Measurements from ENCODE around the gene DNAJC7. TPM values are rescaled to one million over a fixed set of nuclear protein-coding genes. Genes with fewer than 3 reads are reported as not detected.
"Not testable (repeated sequence)": the region's sequence is repeated elsewhere in the genome, so short reads cannot be mapped to it uniquely, and the experiment has no call there.

Gene DNAJC7
- total RNA-seq, 2 donors from 2014 or later = 119 to 137 TPM

GRCh38 chr17:42013740-42014139 is 3.5 kb downstream of the DNAJC7 start:
- not testable (repeated sequence) for DNase-seq (ENCODE audit: low spot score); ATAC-seq; H3K4me3 Mint-ChIP-seq; H3K27me3 Mint-ChIP-seq; H3K9me3 Mint-ChIP-seq; H3K36me3 Mint-ChIP-seq
- Mint-ChIP-seq H3K4me1 (ENCODE audit: low read depth in 2 of 2) (peaks cover 60 to 65% of the 10 kb centered on the region in 2 donors), H3K27ac (peak overlapping the region in 1 of 2 donors; percentile 25)

DNA sequence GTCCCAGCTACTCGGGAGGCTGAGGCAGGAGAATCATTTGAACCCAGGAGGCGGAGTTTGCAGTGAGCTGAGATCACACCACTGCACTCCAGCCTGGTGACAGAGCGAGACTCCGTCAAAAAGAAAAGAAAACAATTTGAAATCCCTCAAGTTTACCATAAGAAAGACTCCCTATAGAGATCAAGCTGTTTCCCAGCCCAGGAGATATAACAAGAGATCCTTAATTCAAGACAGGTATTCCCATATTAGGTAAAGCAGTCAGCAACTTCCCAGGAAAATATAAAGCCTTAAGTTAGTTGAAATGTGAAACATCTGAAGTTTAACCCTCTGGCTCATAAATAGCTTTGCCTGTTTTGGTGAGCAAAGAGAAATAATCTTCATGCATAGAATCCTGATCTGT is 4.9 kb downstream of the DNAJC7 start:
- DNase-seq (ENCODE audit: low spot score); H3K4me3 Mint-ChIP-seq; ATAC-seq; H3K9me3 Mint-ChIP-seq; H3K27ac Mint-ChIP-seq; H3K27me3 Mint-ChIP-seq; H3K36me3 Mint-ChIP-seq: not testable (repeated sequence)
- peaks cover 50 to 55% of the 10 kb centered on the region in 2 donors for H3K4me1 Mint-ChIP-seq (ENCODE audit: low read depth in 2 of 2)

- Mint-ChIP-seq H3K4me3 (no peak overlapping the region), H3K36me3 (no peaks in the 10 kb centered on the region), H3K27ac (no peak overlapping the region), H3K4me1 (ENCODE audit: low read depth in 2 of 2) (peaks cover 42 to 50% of the 10 kb centered on the region in 2 donors), H3K27me3 (no peaks in the 10 kb centered on the region), H3K9me3 (no peaks in the 10 kb centered on the region)
- DNase-seq (ENCODE audit: low spot score) (no peak), ATAC-seq (no peak)
Observed at GRCh38 chr17:42010898-42011516, 6.2 kb downstream of the DNAJC7 start.

GRCh38 chr17:42010266-42010680 is 7.0 kb downstream of the DNAJC7 start:
- not testable (repeated sequence) for DNase-seq (ENCODE audit: low spot score); H3K9me3 Mint-ChIP-seq; H3K4me3 Mint-ChIP-seq; H3K27me3 Mint-ChIP-seq; ATAC-seq; H3K36me3 Mint-ChIP-seq
- peak overlapping the region; percentile 21 to 41 for H3K27ac Mint-ChIP-seq
- peaks cover 38 to 45% of the 10 kb centered on the region in 2 donors for H3K4me1 Mint-ChIP-seq (ENCODE audit: low read depth in 2 of 2)

- no peak for ATAC-seq
- Mint-ChIP-seq H3K4me3 (no peak overlapping the region), H3K9me3 (no peaks in the 10 kb centered on the region), H3K27me3 (no peaks in the 10 kb centered on the region), H3K36me3 (no peaks in the 10 kb centered on the region), H3K4me1 (ENCODE audit: low read depth in 2 of 2) (peaks cover 38 to 50% of the 10 kb centered on the region in 2 donors), H3K27ac (no peak overlapping the region)
- no peak for DNase-seq (ENCODE audit: low spot score)
Observed at GRCh38 chr17:42009170-42009569, 8.1 kb downstream of the DNAJC7 start.

DNA sequence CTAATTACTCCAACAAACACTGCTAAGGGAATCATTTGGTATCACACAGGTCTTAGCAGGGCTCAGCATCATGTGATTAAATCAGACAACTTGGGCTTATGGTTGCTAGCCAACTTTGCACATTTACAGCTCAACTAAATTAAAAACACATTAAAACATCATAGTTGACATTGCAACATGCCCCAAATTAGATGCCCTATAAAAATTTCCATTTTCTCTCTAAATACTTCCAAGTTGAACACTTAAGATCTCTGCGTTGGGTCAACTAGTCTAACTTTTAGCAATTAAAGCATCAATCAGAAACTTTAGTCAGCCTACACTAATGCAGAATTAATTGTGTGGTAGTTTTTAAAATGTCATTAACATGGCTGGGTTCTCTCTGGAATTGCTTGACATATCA is 12.1 kb downstream of the DNAJC7 start:
- H3K36me3 Mint-ChIP-seq = peaks cover 9% of the 10 kb centered on the region
- no peaks in the 10 kb centered on the region for H3K9me3 Mint-ChIP-seq
- DNase-seq (ENCODE audit: low spot score) (no peak), ATAC-seq (no peak)
- H3K27me3 Mint-ChIP-seq = no peaks in the 10 kb centered on the region
- peaks cover 33 to 39% of the 10 kb centered on the region in 2 donors for H3K4me1 Mint-ChIP-seq (ENCODE audit: low read depth in 2 of 2)
- H3K4me3 Mint-ChIP-seq = no peak overlapping the region
- no peak overlapping the region for H3K27ac Mint-ChIP-seq

DNA sequence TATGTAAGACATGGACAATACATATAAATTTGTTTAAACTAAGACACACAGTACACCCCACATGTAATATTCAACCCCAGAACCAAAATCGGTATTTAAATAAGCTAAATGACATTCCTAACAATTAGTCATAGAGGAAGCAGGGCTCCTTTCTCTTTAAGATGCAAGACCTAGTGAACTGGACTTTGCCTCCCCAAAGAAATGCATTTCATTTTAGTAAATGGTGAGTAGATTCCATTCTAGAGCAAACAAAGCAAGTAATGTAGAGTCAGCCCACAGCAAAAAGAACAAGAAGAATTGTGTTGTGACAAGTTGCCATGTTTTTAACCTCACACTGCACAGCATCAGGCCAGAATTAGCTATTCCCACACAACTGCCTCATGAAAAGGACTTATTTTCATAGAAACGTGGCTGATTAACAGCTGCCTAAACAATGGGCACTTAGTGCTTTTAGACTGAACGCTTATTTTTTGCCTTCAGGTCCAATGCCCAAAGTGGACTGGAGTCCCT is 14.4 kb downstream of the DNAJC7 start:
- no peaks in the 10 kb centered on the region for H3K27me3 Mint-ChIP-seq
- peaks cover 22 to 27% of the 10 kb centered on the region in 2 donors for H3K4me1 Mint-ChIP-seq (ENCODE audit: low read depth in 2 of 2)
- no peak overlapping the region for H3K4me3 Mint-ChIP-seq
- no peak for ATAC-seq
- no peaks in the 10 kb centered on the region for H3K9me3 Mint-ChIP-seq
- peaks cover 15% of the 10 kb centered on the region for H3K36me3 Mint-ChIP-seq
- H3K27ac Mint-ChIP-seq = no peak overlapping the region
- DNase-seq (ENCODE audit: low spot score) = no peak

DNA sequence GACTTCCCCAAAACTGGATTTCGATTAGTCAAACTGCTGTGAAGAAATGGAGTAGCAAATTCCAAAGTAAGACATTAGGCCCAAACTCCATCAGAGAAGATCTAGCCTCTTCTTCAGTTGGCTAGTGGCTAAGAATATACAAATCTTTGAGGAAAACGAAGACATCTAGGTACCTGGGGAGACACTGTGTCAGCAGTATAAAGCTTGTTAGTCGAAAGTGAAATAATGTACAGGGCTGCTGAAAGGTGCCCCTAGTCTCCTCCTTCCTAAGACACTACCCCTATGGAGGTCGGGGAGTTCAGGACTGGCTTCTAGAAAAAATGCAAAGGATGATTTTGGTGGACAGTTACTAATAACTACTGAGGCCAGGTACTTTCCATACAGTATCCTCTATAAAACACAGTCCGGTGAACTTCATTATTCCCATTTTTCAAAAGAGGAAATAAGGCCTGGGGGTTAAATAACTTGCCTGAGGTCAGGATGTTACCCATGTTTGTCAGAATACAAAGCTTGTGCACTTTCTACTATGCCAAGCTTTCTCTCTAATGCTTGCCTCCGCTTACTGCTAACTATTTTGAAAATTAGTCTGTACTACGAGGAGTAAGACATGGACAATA is 15.0 kb downstream of the DNAJC7 start:
- ATAC-seq (no peak), DNase-seq (ENCODE audit: low spot score) (no peak)
- peaks cover 15% of the 10 kb centered on the region for H3K36me3 Mint-ChIP-seq
- H3K9me3 Mint-ChIP-seq = no peaks in the 10 kb centered on the region
- no peak overlapping the region for H3K4me3 Mint-ChIP-seq
- H3K4me1 Mint-ChIP-seq (ENCODE audit: low read depth in 2 of 2) = peaks cover 22 to 26% of the 10 kb centered on the region in 2 donors
- H3K27me3 Mint-ChIP-seq = no peaks in the 10 kb centered on the region
- no peak overlapping the region for H3K27ac Mint-ChIP-seq

DNA sequence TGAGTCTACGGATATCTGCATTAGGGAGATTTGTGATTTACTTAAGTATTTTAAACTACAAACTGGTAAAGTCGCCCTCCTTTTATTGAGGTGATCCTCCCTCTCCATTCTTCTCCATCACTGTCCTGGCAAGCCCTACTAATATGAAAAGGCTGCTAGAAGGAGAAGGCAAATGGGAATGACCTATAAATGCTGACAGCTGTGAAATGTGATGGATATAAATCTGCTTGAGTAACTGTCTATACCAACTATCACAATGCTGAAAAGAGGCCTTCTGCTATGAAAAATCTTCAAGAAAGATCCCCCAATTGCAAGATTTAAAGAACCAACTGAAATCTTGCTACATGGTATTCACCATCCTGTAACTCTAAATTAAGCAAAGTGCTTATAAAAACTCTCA is 15.5 kb downstream of the DNAJC7 start:
- no peaks in the 10 kb centered on the region for H3K9me3 Mint-ChIP-seq
- no peak overlapping the region for H3K4me3 Mint-ChIP-seq
- H3K27me3 Mint-ChIP-seq = no peaks in the 10 kb centered on the region
- H3K36me3 Mint-ChIP-seq = peaks cover 15% of the 10 kb centered on the region
- no peak for DNase-seq (ENCODE audit: low spot score)
- H3K4me1 Mint-ChIP-seq (ENCODE audit: low read depth in 2 of 2) = peaks cover 22% of the 10 kb centered on the region in 2 donors
- H3K27ac Mint-ChIP-seq = no peak overlapping the region
- no peak for ATAC-seq

- H3K27ac Mint-ChIP-seq = no peak overlapping the region
Observed at GRCh38 chr17:42000413-42001133, 16.7 kb downstream of the DNAJC7 start.

GRCh38 chr17:41998497-41998896 is 18.7 kb downstream of the DNAJC7 start:
- no peaks in the 10 kb centered on the region for H3K9me3 Mint-ChIP-seq
- ATAC-seq = no peak
- no peak overlapping the region for H3K4me3 Mint-ChIP-seq
- DNase-seq (ENCODE audit: low spot score) = no peak
- H3K36me3 Mint-ChIP-seq = peaks cover 19% of the 10 kb centered on the region
- no peaks in the 10 kb centered on the region for H3K27me3 Mint-ChIP-seq
- no peak overlapping the region for H3K27ac Mint-ChIP-seq
- H3K4me1 Mint-ChIP-seq (ENCODE audit: low read depth in 2 of 2) = peaks cover 11 to 19% of the 10 kb centered on the region in 2 donors

More at GRCh38 chr17:42000413-42001133, 16.7 kb downstream of the DNAJC7 start:
- H3K4me1 Mint-ChIP-seq (ENCODE audit: low read depth in 2 of 2) = peaks cover 22 to 24% of the 10 kb centered on the region in 2 donors
- H3K4me3 Mint-ChIP-seq = no peak overlapping the region
- H3K27me3 Mint-ChIP-seq = no peaks in the 10 kb centered on the region
- ATAC-seq = no peak
- no peak for DNase-seq (ENCODE audit: low spot score)
- H3K9me3 Mint-ChIP-seq = no peaks in the 10 kb centered on the region
- H3K36me3 Mint-ChIP-seq = peaks cover 19% of the 10 kb centered on the region

GRCh38 chr17:41996855-41997164 is 20.4 kb downstream of the DNAJC7 start:
- H3K4me1 Mint-ChIP-seq (ENCODE audit: low read depth in 2 of 2) = peaks cover 0 to 9% of the 10 kb centered on the region in 2 donors

DNA sequence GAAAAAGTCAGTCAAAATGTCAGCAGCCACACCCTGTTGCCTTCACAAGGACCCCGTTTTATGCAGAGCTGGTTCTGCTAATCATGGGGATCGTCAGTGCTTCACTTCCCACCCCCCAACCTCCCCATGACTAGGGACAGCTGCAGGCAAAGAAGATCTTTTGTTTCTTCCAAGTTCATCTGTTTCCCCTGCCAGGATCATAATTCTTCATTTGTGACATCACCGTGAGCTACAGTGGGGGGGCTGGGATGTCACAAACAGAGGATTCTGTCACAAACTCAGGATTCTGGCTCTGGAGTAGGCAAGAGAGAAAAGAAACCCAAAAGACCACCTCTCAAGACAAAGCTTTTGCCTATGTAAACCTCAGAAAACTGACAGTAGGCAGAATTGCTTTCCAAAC is 24.7 kb downstream of the DNAJC7 start:
- H3K36me3 Mint-ChIP-seq = peaks cover 24% of the 10 kb centered on the region
- H3K27ac Mint-ChIP-seq = no peak overlapping the region
- H3K9me3 Mint-ChIP-seq = no peaks in the 10 kb centered on the region
- no peaks in the 10 kb centered on the region for H3K27me3 Mint-ChIP-seq
- ATAC-seq (no peak), DNase-seq (ENCODE audit: low spot score) (no peak)
- peaks cover 13 to 15% of the 10 kb centered on the region in 2 donors for H3K4me1 Mint-ChIP-seq (ENCODE audit: low read depth in 2 of 2)
- no peak overlapping the region for H3K4me3 Mint-ChIP-seq

More at GRCh38 chr17:41996855-41997164, 20.4 kb downstream of the DNAJC7 start:
- ATAC-seq (no peak), DNase-seq (ENCODE audit: low spot score) (no peak)
- Mint-ChIP-seq H3K9me3 (no peaks in the 10 kb centered on the region), H3K27me3 (no peaks in the 10 kb centered on the region), H3K4me3 (no peak overlapping the region), H3K36me3 (peaks cover 10% of the 10 kb centered on the region), H3K27ac (peak overlapping the region in 1 of 2 donors; percentile 45)

Measured in natural killer cell treated with Interleukin-12 subunit alpha and Interleukin-12 subunit beta and Interleukin-15 and Interleukin-18, amount 100 ng/mL, for 72 hours (primary cell).